Neural progenitor cell (in vitro differentiated cells): ENCODE results near the gene TEX30. TPM values are rescaled to one million over a fixed set of nuclear protein-coding genes. Genes with fewer than 3 reads are reported as not detected.

Experiments used
- DNase-seq: peaks from one replicate; pipeline ENCODE4 v3.0.0-alpha.2; 2016; ENCODE audit warnings: low spot score
- H2AFZ ChIP-seq: fragments of 200-600 bp; sonication (generic); replicated peaks from 2 replicates; pipeline ENCODE4 v1.6.1; 2016; ENCODE audit warnings: antibody characterized with exemption
- H3F3A ChIP-seq: fragments of 200-600 bp; sonication (generic); 2 replicates; pipeline ENCODE4 v1.6.1; 2016; ENCODE audit warnings: antibody characterized with exemption, low read depth
- H3K27ac ChIP-seq: fragments of 200-600 bp; sonication (generic); 2 replicates; pipeline ENCODE4 v1.5.1; 2016; ENCODE audit warnings: mild to moderate bottlenecking
- H3K27me3 ChIP-seq: fragments of 200-600 bp; sonication (generic); 2 replicates; pipeline ENCODE4 v1.6.1; 2016; ENCODE audit warnings: mild to moderate bottlenecking, moderate library complexity
- H3K36me3 ChIP-seq: fragments of 200-600 bp; sonication (generic); 2 replicates; pipeline ENCODE4 v1.5.1; 2016
- H3K4me1 ChIP-seq: fragments of 200-600 bp; sonication (generic); 2 replicates; pipeline ENCODE4 v1.6.1; 2016; ENCODE audit warnings: mixed run types
- H3K4me2 ChIP-seq: fragments of 200-600 bp; sonication (generic); 2 replicates; pipeline ENCODE4 v1.6.1; 2016
- H3K4me3 ChIP-seq: fragments of 200-600 bp; sonication (generic); 2 replicates; pipeline ENCODE4 v1.5.1; 2016
- H3K79me2 ChIP-seq: fragments of 200-600 bp; sonication (generic); 2 replicates; pipeline ENCODE4 v1.6.1; 2016; ENCODE audit warnings: low read depth
- H3K9ac ChIP-seq: fragments of 200-600 bp; sonication (generic); 2 replicates; pipeline ENCODE4 v1.6.1; 2016
- H3K9me3 ChIP-seq: fragments of 200-600 bp; sonication (generic); 2 replicates; pipeline ENCODE4 v1.5.1; 2016; ENCODE audit warnings: low read depth
- H4K20me1 ChIP-seq: fragments of 200-600 bp; sonication (generic); 2 replicates; pipeline ENCODE4 v1.6.1; 2016; ENCODE audit warnings: low read depth
- H3K27ac Mint-ChIP-seq: 3 replicates; pipeline ENCODE4 v1.8.0; 2021; ENCODE audit warnings: mixed read lengths
- H3K27me3 Mint-ChIP-seq: 2 replicates; pipeline ENCODE4 v1.8.0; 2022; ENCODE audit warnings: low read depth, mild to moderate bottlenecking, inconsistent platforms, moderate library complexity, mixed read lengths; ENCODE audit not compliant: insufficient read depth
- H3K36me3 Mint-ChIP-seq: 3 replicates; pipeline ENCODE4 v1.8.0; 2021; ENCODE audit warnings: mixed read lengths
- H3K4me1 Mint-ChIP-seq: 3 replicates; pipeline ENCODE4 v1.8.0; 2021; ENCODE audit warnings: mixed read lengths
- H3K4me3 Mint-ChIP-seq: 3 replicates; pipeline ENCODE4 v1.8.0; 2021; ENCODE audit warnings: mild to moderate bottlenecking, moderate library complexity, mixed read lengths
- H3K9me3 Mint-ChIP-seq: 3 replicates; pipeline ENCODE4 v1.8.0; 2020; ENCODE audit warnings: mixed read lengths
- CTCF ChIP-seq: fragments of 200-600 bp; sonication (generic); IDR thresholded peaks from 2 replicates; pipeline ENCODE4 v1.5.1; 2017; ENCODE audit warnings: antibody characterized with exemption, mild to moderate bottlenecking
- EZH2 ChIP-seq: fragments of 200-600 bp; sonication (generic); IDR thresholded peaks from 2 replicates; pipeline ENCODE4 v1.6.1; 2017; ENCODE audit warnings: antibody characterized with exemption, mild to moderate bottlenecking, moderate library complexity
- EZH2phosphoT487 ChIP-seq: fragments of 200-600 bp; sonication (generic); IDR thresholded peaks from 2 replicates; pipeline ENCODE4 v1.6.1; 2017; ENCODE audit warnings: antibody characterized with exemption
- total RNA-seq: library from RNA; depleted of rRNA; stranded (reverse); fragments of >200 nt; gene quantifications from 2 replicates; pipeline ENCODE4 v1.2.3, GENCODE V29; 2015; ENCODE audit warnings: low replicate concordance

The TEX30 gene
- total RNA-seq, 1 donor from 2014 or later = 38.9 TPM

GRCh38 chr13:102758842-102759241 is 14.7 kb downstream of the TEX30 start:
- no peaks in the 10 kb centered on the region for H3K9me3 Mint-ChIP-seq
- Histone ChIP-seq H3K36me3 (no peaks in the 10 kb centered on the region), H3K4me3 (no peak overlapping the region), H3F3A (no peaks in the 10 kb centered on the region), H3K27me3 (no peaks in the 10 kb centered on the region), H4K20me1 (no peaks in the 10 kb centered on the region), H3K9ac (no peak overlapping the region), H2AFZ (no peak overlapping the region), H3K27ac (no peak overlapping the region), H3K4me1 (peaks cover 5% of the 10 kb centered on the region), H3K79me2 (no peaks in the 10 kb centered on the region), H3K4me2 (no peak overlapping the region), H3K9me3 (no peaks in the 10 kb centered on the region)
- no peak overlapping the region for H3K27ac Mint-ChIP-seq
- TF ChIP-seq EZH2phosphoT487 = no peak
- no peak for TF ChIP-seq EZH2
- no peak for TF ChIP-seq CTCF
- peaks cover 2% of the 10 kb centered on the region for H3K4me1 Mint-ChIP-seq
- H3K36me3 Mint-ChIP-seq = no peaks in the 10 kb centered on the region
- no peak overlapping the region for H3K4me3 Mint-ChIP-seq
- H3K27me3 Mint-ChIP-seq = peaks cover 5% of the 10 kb centered on the region
- DNase-seq = no peak

- Histone ChIP-seq H3K9ac (no peak overlapping the region), H3K9me3 (no peaks in the 10 kb centered on the region), H3K4me3 (no peak overlapping the region), H3K79me2 (no peaks in the 10 kb centered on the region), H2AFZ (no peak overlapping the region), H3F3A (no peaks in the 10 kb centered on the region), H4K20me1 (no peaks in the 10 kb centered on the region), H3K27ac (no peak overlapping the region), H3K4me2 (no peak overlapping the region), H3K27me3 (no peaks in the 10 kb centered on the region), H3K4me1 (peaks cover 5% of the 10 kb centered on the region), H3K36me3 (no peaks in the 10 kb centered on the region)
- H3K4me1 Mint-ChIP-seq = peaks cover 2% of the 10 kb centered on the region
- H3K27me3 Mint-ChIP-seq = no peaks in the 10 kb centered on the region
- no peak for TF ChIP-seq CTCF
- no peak for TF ChIP-seq EZH2
- TF ChIP-seq EZH2phosphoT487 = no peak
- no peak for DNase-seq
- no peak overlapping the region for H3K27ac Mint-ChIP-seq
- no peaks in the 10 kb centered on the region for H3K36me3 Mint-ChIP-seq
- no peak overlapping the region for H3K4me3 Mint-ChIP-seq
- H3K9me3 Mint-ChIP-seq = peaks cover 2% of the 10 kb centered on the region
These were observed 16.6 kb downstream of the TEX30 start for GRCh38 chr13:102757006-102757405.

- no peak overlapping the region for H3K27ac Mint-ChIP-seq
- Histone ChIP-seq H4K20me1 (no peaks in the 10 kb centered on the region), H3K4me1 (no peaks in the 10 kb centered on the region), H2AFZ (no peak overlapping the region), H3K36me3 (no peaks in the 10 kb centered on the region), H3F3A (no peaks in the 10 kb centered on the region), H3K4me3 (no peak overlapping the region), H3K9me3 (no peaks in the 10 kb centered on the region), H3K79me2 (no peaks in the 10 kb centered on the region), H3K4me2 (no peak overlapping the region), H3K27ac (no peak overlapping the region), H3K27me3 (no peaks in the 10 kb centered on the region), H3K9ac (no peak overlapping the region)
- no peaks in the 10 kb centered on the region for H3K27me3 Mint-ChIP-seq
- peaks cover 2% of the 10 kb centered on the region for H3K9me3 Mint-ChIP-seq
- H3K4me1 Mint-ChIP-seq = peaks cover 2% of the 10 kb centered on the region
- no peak for DNase-seq
- no peak overlapping the region for H3K4me3 Mint-ChIP-seq
- TF ChIP-seq EZH2phosphoT487 = no peak
- TF ChIP-seq EZH2 = no peak
- no peak for TF ChIP-seq CTCF
- H3K36me3 Mint-ChIP-seq = no peaks in the 10 kb centered on the region
These were observed 21.7 kb downstream of the TEX30 start for GRCh38 chr13:102751886-102752285.

GRCh38 chr13:102742506-102742905 is 31.1 kb downstream of the TEX30 start:
- H3K9me3 ChIP-seq = peaks cover 7% of the 10 kb centered on the region
- H3K27ac ChIP-seq = no peak overlapping the region
- H3K27ac Mint-ChIP-seq = no peak overlapping the region
- H3K4me1 Mint-ChIP-seq = no peaks in the 10 kb centered on the region
- H3K4me1 ChIP-seq = no peaks in the 10 kb centered on the region
- peaks cover 8% of the 10 kb centered on the region for H3K9me3 Mint-ChIP-seq
- H3F3A ChIP-seq = no peaks in the 10 kb centered on the region
- no peaks in the 10 kb centered on the region for H4K20me1 ChIP-seq
- H3K4me3 Mint-ChIP-seq = no peak overlapping the region
- no peaks in the 10 kb centered on the region for H3K79me2 ChIP-seq
- no peaks in the 10 kb centered on the region for H3K36me3 ChIP-seq
- H3K4me3 ChIP-seq = no peak overlapping the region
- H3K4me2 ChIP-seq = no peak overlapping the region
- peaks cover 11% of the 10 kb centered on the region for H3K27me3 ChIP-seq
- no peaks in the 10 kb centered on the region for H3K27me3 Mint-ChIP-seq
- no peak overlapping the region for H3K9ac ChIP-seq
- no peak for TF ChIP-seq CTCF
- TF ChIP-seq EZH2 = no peak
- TF ChIP-seq EZH2phosphoT487 = no peak
- DNase-seq = no peak
- no peak overlapping the region for H2AFZ ChIP-seq
- H3K36me3 Mint-ChIP-seq = no peaks in the 10 kb centered on the region
